ENCODE measurements around the gene ARPP21. TPM values are rescaled to one million over a fixed set of nuclear protein-coding genes. Genes with fewer than 3 reads are reported as not detected.

Gene ARPP21
- polyA plus RNA-seq, 1 donor (not counting 4 experiments of a cell fraction or from before 2014, with no cell fraction given): not detected

GRCh38 chr3:35640190-35641165, 1.2 kb downstream of the ARPP21 start:
- dilution Hi-C loops (cut with MboI; ENCODE audit: extremely low pct_ligation_motif_present, low sequenced_read_pairs): no loop called here
- FAIRE-seq: no peak
- Histone ChIP-seq H4K20me1 (ENCODE audit: control insufficient read depth, extremely low read depth, insufficient read depth, low read length) (no peaks in the 10 kb centered on the region), H3K27me3 (ENCODE audit: control insufficient read depth, extremely low read depth, insufficient read depth, low read length) (peaks cover 22% of the 10 kb centered on the region), H3K4me3 (ENCODE audit: control insufficient read depth in 2 of 3, extremely low read depth in 1 of 3, insufficient read depth in 2 of 3, low read depth in 1 of 3, low read length in 3 of 3) (no peak overlapping the region), H3K4me2 (ENCODE audit: control insufficient read depth, extremely low read depth, insufficient read depth, low read depth, low read length) (no peak overlapping the region), H3K36me3 (ENCODE audit: control insufficient read depth in 2 of 2, extremely low read depth in 1 of 2, insufficient read depth in 2 of 2, low read length in 2 of 2) (no peaks in the 10 kb centered on the region), H3K79me2 (ENCODE audit: control insufficient read depth, insufficient read depth, low read length) (no peaks in the 10 kb centered on the region), H3K9me1 (ENCODE audit: control insufficient read depth, extremely low read depth, insufficient read depth, low read length) (no peaks in the 10 kb centered on the region), H3K9ac (ENCODE audit: control insufficient read depth, extremely low read depth, insufficient read depth, low read length) (no peak overlapping the region), H3K9me3 (ENCODE audit: control insufficient read depth, low read depth, low read length) (no peaks in the 10 kb centered on the region), H3K4me1 (ENCODE audit: control insufficient read depth, extremely low read depth, insufficient read depth, low read length) (no peaks in the 10 kb centered on the region), H3K27ac (ENCODE audit: control insufficient read depth, insufficient read depth, low read length) (no peak overlapping the region), H2AFZ (ENCODE audit: control insufficient read depth, low read length) (no peak overlapping the region)
- DNase-seq (ENCODE audit: low read depth, low spot score): no peak
- TF ChIP-seq EZH2 (IDR thresholded peaks at IDR 0.05; ENCODE audit: low read length): no peak
- TF ChIP-seq CTCF (optimal IDR thresholded peaks at IDR 0.05 in 1 of 3, IDR thresholded peaks at IDR 0.05 in 1 of 3, conservative IDR thresholded peaks at IDR 0.05 in 1 of 3; ENCODE audit: extremely low read depth in 1 of 3, insufficient read depth in 2 of 3, low read length in 3 of 3): no peak

- Histone ChIP-seq H2AFZ (ENCODE audit: control insufficient read depth, low read length) (no peak overlapping the region), H3K36me3 (ENCODE audit: control insufficient read depth in 2 of 2, extremely low read depth in 1 of 2, insufficient read depth in 2 of 2, low read length in 2 of 2) (no peaks in the 10 kb centered on the region), H3K27ac (ENCODE audit: control insufficient read depth, insufficient read depth, low read length) (no peak overlapping the region), H3K27me3 (ENCODE audit: control insufficient read depth, extremely low read depth, insufficient read depth, low read length) (peaks cover 22% of the 10 kb centered on the region), H3K9me1 (ENCODE audit: control insufficient read depth, extremely low read depth, insufficient read depth, low read length) (no peaks in the 10 kb centered on the region), H3K4me3 (ENCODE audit: control insufficient read depth in 2 of 3, extremely low read depth in 1 of 3, insufficient read depth in 2 of 3, low read depth in 1 of 3, low read length in 3 of 3) (no peak overlapping the region), H3K4me2 (ENCODE audit: control insufficient read depth, extremely low read depth, insufficient read depth, low read depth, low read length) (no peak overlapping the region), H4K20me1 (ENCODE audit: control insufficient read depth, extremely low read depth, insufficient read depth, low read length) (no peaks in the 10 kb centered on the region), H3K9ac (ENCODE audit: control insufficient read depth, extremely low read depth, insufficient read depth, low read length) (no peak overlapping the region), H3K9me3 (ENCODE audit: control insufficient read depth, low read depth, low read length) (no peaks in the 10 kb centered on the region), H3K79me2 (ENCODE audit: control insufficient read depth, insufficient read depth, low read length) (no peaks in the 10 kb centered on the region), H3K4me1 (ENCODE audit: control insufficient read depth, extremely low read depth, insufficient read depth, low read length) (no peaks in the 10 kb centered on the region)
- dilution Hi-C loops (cut with MboI; ENCODE audit: extremely low pct_ligation_motif_present, low sequenced_read_pairs): no loop called here
- no peak for FAIRE-seq
- no peak for TF ChIP-seq CTCF (optimal IDR thresholded peaks at IDR 0.05 in 1 of 3, IDR thresholded peaks at IDR 0.05 in 1 of 3, conservative IDR thresholded peaks at IDR 0.05 in 1 of 3; ENCODE audit: extremely low read depth in 1 of 3, insufficient read depth in 2 of 3, low read length in 3 of 3)
- TF ChIP-seq EZH2 (IDR thresholded peaks at IDR 0.05; ENCODE audit: low read length): no peak
- DNase-seq (ENCODE audit: low read depth, low spot score): no peak
These were observed 2.0 kb downstream of the ARPP21 start for GRCh38 chr3:35641331-35641730.
